ENCODE measurements around the gene CTDP1.

The CTDP1 gene

DNA sequence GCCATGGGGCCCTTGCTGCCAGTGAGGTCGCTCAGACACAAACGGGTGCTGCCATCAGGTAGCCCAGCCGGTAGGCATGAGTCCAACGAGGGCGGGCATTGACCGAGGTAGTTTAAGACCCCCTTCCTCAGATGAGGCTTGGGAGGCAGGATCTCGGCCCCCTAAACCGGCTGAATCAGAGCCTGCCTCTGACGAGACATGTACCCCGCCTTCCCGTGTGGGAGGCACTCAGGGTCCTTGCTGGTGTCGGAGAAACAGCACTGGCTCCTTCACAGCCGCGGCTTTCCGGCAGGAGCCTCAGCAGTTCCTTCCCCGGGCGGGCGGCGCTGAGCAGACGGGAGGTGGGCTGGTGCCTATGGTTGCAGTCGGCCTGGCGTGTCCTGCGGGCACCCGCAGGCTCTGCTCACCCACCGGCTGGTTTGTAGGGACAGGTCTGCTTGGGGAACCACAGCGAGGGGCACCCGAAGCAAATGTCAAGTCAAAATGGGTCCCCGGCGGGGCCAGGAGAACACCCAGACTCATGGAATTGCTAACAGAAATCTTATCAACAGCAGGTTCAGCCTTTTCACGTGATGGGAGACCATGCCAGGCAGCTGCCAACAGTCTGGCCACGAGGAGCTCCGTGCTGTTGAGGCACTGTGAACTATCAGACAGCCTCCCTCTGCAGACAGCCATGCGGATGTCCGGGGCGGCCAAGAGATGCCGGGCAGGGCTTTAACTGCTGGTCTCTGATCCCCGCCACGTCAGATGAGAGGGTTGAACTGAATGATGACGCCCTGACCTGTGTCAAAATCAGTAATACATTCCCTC lies 121.0 kb downstream of the CTDP1 start:
- no peak for DNase-seq

- no peak for DNase-seq
Measured at GRCh38 chr18:79801217-79801616, 121.6 kb downstream of the CTDP1 start.

- no peak for DNase-seq
Measured at GRCh38 chr18:79801641-79802040, 122.0 kb downstream of the CTDP1 start.

DNA sequence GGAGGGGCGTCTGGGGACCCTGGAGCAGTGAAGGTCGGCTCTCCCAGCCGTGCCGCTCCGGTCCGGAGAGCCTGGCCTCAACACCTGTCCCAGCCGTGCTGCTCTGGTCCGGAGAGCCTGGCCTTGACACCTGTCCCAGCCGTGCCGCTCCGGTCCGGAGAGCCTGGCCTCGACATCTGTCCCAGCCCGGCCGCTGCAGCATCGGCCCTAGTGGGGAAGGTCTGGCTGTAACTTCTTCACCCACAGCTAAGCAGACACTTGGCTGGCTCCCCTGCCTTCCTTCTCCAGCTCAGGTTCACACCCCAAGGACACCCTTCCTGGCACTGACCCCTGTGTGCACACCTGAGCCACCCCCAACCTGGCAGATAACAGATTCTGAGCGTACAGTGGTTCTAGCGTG lies 122.7 kb downstream of the CTDP1 start:
- DNase-seq = no peak

- DNase-seq = no peak
Measured at GRCh38 chr18:79803611-79804051, 124.0 kb downstream of the CTDP1 start.

Data from OCI-M1 (cell line).